C4-2B (cell line): ENCODE data around the gene ZFP2.

Experiments used
- CTCF ChIP-seq: fragments of 450-650 bp; conservative IDR thresholded peaks from 2 replicates; pipeline ENCODE4 v1.5.1; 2017; ENCODE audit warnings: mild to moderate bottlenecking
- ZFX ChIP-seq: fragments of 450-650 bp; IDR thresholded peaks from 2 replicates; pipeline ENCODE4 v1.6.1; 2017

GRCh38 chr5:178902849-178903248 is 7.1 kb downstream of the ZFP2 start:
- TF ChIP-seq CTCF (no peak), ZFX (no peak)
